Fibroblast of villous mesenchyme (primary cell): ENCODE results near the gene DMRTB1. TPM values are rescaled to one million over a fixed set of nuclear protein-coding genes. Genes with fewer than 3 reads are reported as not detected.

ENCODE experiments used
- DNase-seq: peaks from one replicate; pipeline ENCODE4 v3.0.0-alpha.2; 2010; ENCODE audit warnings: low read depth
- H3K4me3 ChIP-seq: 2 replicates; pipeline ENCODE4 v1.5.1; 2011; ENCODE audit warnings: low read depth, mild to moderate bottlenecking, low read length
- CTCF ChIP-seq: IDR thresholded peaks from 2 replicates; pipeline ENCODE4 v1.5.1; 2012; ENCODE audit warnings: low read depth, mild to moderate bottlenecking, low read length; ENCODE audit not compliant: insufficient read depth
- total RNA-seq: library from RNA; depleted of rRNA; stranded (reverse); fragments of >200 nt; gene quantifications from 2 replicates; pipeline ENCODE4 v1.2.3, GENCODE V29; 2012

Gene DMRTB1
- total RNA-seq, 1 donor = not detected

GRCh38 chr1:53508991-53509666 is 49.9 kb downstream of the DMRTB1 start:
- H3K4me3 ChIP-seq = no peak overlapping the region
- DNase-seq = peak; percentile 59
- TF ChIP-seq CTCF = no peak

- H3K4me3 ChIP-seq = no peak overlapping the region
- no peak for DNase-seq
- TF ChIP-seq CTCF = no peak
These were observed 50.6 kb downstream of the DMRTB1 start for GRCh38 chr1:53509775-53510174.

- TF ChIP-seq CTCF = no peak
- no peak for DNase-seq
- no peak overlapping the region for H3K4me3 ChIP-seq
These were observed 51.0 kb downstream of the DMRTB1 start for GRCh38 chr1:53510215-53510614.

- DNase-seq = peak; percentile 34
- TF ChIP-seq CTCF = no peak
- no peak overlapping the region for H3K4me3 ChIP-seq
These were observed 52.2 kb downstream of the DMRTB1 start for GRCh38 chr1:53511323-53511932.

GRCh38 chr1:53511933-53512806 is 53.0 kb downstream of the DMRTB1 start:
- H3K4me3 ChIP-seq = no peak overlapping the region
- no peak for TF ChIP-seq CTCF
- DNase-seq = peak; percentile 66

GRCh38 chr1:53512807-53513755 is 53.9 kb downstream of the DMRTB1 start:
- no peak for TF ChIP-seq CTCF
- DNase-seq = no peak

More at GRCh38 chr1:53512807-53513755, 53.9 kb downstream of the DMRTB1 start:
- no peak overlapping the region for H3K4me3 ChIP-seq
